H4 (cell line): Measurements from ENCODE around the gene PEPD. TPM values are rescaled to one million over a fixed set of nuclear protein-coding genes. Genes with fewer than 3 reads are reported as not detected.
"Not testable (repeated sequence)": the region's sequence is repeated elsewhere in the genome, so short reads cannot be mapped to it uniquely, and the experiment has no call there.

Experiments used
- DNase-seq: peaks from one replicate; pipeline ENCODE4 v3.0.0-alpha.2; 2015; ENCODE audit warnings: low spot score
- total RNA-seq: library from RNA; depleted of rRNA; stranded (reverse); fragments of >200 nt; shearing (Covaris generic); gene quantifications from 2 replicates; pipeline ENCODE4 v1.2.3, GENCODE V29; 2014; rRNA removed

The PEPD gene
- 62.7 and 64.2 TPM in 2 replicates for total RNA-seq

DNA sequence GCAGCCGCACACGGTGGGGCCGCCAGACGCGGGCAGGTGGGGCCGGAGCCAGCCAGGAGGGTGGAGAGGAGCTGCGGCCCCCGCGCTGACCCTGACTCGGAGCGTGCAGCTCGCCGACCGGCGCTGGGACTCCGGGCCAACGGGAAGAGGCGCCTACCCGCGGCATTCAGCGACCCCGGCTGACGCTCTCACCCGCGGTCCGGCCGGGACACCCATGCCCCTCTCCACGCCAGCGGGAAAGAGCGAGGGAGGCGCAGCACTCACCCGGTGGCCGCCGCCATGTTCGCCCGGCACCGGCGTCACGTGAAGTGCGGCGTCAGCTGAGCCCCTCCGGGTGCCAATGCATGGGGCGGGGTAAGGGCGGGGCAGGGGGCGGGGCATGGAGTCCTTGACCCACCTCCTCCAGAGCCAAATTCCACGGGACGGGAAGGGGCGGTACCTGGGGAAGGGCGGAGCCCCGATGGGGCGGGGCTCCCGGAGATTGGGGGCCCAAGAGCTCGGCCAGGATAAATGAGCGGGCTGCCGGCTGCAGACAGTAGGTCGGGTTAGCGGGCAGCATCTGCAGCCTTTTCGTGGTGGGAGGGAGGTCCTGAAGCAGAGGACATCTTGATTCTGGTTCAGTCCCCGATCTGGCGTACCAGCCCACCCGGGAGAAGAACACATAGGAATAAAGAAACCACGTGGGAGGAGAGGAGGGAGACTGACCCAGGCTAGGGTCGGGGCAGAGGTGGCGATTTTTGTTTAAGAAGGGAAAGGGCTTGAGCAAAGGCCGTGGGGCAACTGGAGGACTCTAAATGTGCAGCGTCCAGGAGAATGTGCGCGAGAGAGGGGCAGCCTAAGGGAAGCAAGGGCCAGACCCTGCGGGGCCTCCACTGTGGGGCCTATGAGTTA, at the start of gene PEPD:
PEPD (minus strand) TSS at position 312 of the 891 bp plus-strand sequence; CDS start at position 281, 31 bp downstream.
- DNase-seq, result peak; percentile 71

DNA sequence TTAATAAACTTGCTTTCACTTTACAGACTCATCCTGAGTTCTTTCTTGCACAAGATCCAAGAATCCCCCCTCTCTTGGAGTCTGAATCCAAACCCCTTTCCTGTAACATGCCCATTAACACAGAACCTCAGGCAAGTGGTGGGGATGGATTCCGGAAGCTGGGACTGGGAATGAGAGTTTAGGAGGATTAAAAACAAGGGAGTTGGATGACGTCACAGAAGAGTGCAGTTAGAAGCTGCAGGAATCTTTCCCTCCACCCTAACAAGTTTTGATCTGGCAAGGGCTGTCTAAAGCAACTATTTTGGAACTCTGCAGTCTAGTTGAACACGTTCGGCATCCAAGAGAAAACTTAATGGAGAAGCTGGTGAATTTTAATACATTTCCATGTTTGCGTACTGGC, 48.2 kb upstream of the PEPD start:
- DNase-seq, result no peak

DNA sequence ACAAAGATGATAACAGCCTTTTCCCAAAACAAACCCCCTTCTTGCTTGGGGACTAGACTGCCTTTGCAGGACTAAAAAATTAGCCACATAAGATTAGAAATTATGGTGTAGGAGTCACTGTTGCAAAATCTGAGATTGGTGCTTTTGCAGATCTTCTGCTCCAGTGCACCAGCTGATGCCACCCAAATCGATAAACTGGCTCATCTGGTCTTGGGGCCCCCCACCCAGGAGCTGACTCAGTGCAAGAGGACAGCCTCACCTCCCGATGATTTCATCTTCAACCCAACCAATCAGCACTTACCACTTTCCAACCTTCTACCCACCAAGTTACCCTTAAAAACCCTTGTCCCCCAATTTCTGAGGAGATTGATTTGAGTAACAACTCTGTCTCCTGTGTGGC, 47.1 kb upstream of the PEPD start:
- DNase-seq, result no peak

DNA sequence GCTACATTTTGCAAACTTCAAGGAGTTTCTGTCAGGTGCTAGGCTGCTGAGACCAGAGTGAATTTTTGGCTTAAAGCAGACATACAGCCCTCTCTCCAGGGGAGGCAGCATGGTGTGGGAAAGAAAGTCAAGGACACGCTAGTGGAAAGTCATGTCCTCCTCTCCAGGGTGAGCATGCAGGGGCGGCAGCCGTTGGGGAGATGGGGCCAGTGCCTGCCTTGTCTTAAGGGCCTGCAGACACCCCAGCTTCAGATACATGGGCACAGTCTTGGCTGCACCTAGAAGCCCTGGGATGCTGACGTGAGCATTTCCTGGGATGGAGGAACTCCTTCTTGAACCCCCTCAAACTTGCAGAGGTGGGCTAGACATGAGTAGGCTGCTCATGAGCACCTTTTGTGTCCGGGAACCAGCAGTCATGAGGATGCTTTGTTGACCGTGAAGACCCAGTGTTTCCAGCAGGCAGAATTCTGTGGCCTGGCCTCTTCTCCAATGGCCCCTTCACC, 43.3 kb upstream of the PEPD start:
- DNase-seq, result no peak

DNA sequence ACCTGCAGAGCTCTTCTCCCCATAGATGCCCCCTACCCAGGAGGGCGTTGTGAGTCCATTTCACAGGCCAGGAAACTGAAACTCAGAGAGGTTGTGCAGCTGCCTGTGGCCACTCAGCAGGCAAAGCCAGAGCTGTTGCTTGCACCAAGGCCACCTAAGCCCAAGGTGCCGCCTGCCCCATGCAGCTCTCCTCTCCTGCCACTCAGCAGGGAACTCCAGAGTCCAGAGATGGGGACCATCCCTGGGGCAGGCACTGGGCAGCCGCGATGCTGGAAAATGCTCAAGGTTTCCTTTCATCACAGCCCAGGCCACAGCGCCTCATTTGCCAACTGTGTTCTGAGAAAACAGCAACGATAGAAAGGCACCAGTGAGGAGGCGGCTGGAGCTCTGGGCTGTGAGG, 41.0 kb upstream of the PEPD start:
- DNase-seq, result no peak

DNA sequence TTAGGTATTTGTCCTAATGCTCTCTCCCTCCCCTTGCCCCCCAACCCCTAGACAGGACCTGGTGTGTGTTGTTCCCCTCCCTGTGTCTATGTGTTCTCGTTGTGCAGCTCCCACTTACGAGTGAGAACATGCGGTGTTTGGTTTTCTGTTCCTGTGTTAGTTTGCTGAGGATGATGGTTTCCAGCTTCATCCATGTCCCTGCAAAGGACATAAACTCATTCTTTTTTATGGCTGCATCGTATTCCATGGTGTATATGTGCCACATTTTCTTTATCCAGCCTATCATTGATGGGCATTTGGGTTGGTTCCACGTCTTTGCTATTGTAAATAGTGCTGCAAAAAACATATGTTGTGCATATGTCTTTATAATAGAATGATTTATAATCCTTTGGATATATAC, 40.1 kb upstream of the PEPD start:
- DNase-seq, result not testable (repeated sequence)

DNA sequence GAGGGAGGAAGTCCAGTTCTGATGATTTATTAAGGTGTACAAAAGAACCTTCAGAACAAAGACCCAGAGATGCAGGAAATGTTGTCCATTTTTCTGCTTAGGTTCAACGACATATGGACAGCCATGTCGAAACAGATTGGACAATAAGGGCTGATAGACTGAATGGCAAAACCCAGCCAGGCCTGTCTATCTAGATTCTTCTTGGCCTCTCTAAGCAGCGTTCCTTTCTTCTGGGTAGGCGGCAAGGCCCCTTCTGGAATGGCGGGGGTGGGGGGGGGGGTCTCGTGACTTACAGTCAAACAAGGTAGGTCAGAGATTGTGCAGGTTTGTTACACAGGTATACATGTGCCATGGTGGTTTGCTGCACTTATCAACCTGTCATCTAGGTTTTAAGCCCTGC, 39.7 kb upstream of the PEPD start:
- DNase-seq, result no peak

DNA sequence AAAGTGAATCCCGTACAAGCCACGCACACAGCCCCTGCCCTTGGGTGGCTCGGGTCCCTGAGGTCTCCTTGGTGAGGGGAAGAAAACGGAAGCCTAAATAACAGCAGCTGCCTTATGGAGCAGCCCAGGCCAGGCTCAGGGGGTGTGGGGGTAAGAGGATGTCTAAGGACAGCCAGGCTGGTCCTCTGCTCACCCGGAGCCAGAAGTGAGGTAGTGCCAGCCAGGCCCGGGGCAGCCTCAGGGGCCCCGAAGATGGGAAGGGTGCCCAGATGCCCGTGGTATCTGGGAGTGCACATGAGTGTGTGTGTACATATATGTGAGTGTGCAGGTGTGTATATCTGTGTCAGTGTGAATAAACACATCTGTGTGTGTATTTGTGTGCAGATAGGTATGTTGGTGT, 38.4 kb upstream of the PEPD start:
- no peak for DNase-seq

DNA sequence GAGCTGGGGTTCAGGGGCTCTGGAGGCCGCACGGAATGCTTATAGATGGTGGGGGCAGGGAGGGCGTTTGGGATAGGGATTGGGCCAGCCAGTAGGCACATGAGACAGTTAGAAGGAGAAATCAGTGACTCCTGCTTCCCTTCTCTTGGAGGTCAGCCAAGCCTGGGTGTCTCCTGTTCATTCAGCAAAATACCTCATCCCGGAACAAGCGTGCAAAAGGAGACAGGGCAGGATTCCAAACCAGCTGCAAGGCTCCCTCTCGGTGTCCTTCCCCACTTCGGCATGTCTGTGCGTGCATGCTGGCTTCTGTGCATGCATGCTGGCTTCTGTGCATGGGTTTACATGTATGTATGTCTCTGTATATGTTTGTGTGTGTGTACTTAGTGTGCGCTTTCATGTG, 37.3 kb upstream of the PEPD start:
- DNase-seq, result no peak

DNA sequence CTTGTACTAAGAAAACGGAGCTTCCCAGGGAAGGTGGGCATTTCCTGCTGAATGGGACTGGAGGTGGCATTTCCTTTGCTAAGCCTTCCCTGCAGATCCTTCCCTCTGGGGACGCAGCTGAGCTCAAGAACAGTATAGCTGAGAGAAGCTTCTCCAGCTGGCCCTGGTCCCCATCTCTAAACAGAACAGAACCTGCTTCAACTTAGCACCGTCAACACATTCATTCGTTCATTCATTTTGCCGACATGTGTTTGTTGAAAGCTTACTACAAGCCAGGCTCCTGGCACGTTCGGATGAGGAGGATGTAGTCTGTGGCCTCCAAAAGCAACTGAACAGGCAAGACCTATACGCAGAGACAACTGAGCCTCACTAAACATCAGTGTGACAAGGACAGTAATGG, 36.6 kb upstream of the PEPD start:
- DNase-seq, result no peak

DNA sequence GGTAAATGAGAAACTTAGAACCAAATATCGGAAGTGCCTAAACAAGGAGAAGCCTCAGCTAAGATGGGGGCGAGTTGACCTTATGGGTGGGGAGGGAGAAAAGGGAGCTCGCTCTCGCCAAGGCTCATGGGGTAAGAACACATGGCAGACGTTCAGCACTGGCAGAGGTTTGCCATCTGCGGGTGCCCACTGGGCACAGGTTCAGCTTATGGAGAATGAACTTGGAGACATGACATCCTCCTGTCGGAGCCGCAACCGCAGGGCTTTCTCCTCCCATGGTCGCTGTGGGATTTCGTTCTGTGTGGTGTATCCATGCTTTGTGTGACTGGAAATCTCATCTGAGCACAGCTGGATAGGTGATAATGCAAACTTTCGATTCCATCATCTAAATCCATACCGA, 36.1 kb upstream of the PEPD start:
- no peak for DNase-seq

DNA sequence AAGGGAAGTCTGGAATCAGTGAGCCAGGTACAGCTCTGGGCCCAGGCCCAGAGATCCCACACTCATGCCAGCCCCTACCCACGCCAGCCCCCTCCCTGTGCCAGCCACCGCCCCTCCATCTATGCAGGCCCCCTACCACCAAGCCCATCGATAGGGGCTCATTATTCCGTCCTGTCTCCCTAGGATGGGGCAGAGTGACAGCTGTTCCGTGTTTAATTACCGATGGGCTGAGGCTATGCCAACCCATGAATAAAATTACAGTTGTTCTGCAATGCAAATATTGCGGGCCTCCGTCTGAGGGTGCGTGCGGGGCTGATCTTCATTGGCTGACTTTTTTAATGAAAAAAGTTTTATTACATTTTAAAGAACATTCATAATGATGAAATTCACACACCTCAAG, 35.6 kb upstream of the PEPD start:
- no peak for DNase-seq

DNA sequence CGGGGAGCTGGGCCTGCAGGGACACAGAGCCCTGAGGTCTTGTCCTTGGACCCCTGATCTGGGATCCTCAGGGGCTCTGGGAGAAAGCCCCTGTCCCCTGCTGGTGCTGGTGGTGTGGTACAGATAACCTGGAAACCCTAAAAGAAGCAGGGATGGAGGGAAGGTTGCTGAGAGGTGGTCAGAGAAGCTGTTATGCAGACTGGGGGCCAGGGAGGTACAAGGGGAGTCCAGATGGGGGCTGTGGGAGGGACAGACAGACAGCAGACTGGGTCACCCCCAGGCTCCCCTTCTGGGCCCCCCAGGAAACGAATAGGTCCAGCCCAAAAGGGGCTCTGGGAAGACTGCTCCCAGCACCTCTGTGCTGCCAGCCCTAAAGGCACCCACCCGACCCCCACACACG, 34.7 kb upstream of the PEPD start:
- no peak for DNase-seq

DNA sequence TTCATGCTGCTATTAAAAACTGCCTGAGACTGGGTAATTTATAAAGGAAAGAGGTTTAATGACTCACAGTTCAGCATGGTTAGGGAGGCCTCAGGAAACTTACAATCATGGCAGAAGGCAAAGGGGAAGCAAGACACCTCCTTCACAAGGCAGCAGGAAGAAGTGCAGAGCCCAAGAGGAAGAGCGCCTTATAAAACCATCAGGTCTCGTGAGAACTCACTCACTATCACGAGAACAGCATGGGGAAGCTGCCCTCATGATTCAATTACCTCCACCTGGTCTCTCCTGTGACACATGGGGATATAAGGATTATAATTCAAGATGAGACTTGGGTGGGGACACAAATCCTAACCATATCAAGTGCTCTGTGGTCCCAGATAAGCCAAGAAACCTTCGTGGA, 34.1 kb upstream of the PEPD start:
- not testable (repeated sequence) for DNase-seq

DNA sequence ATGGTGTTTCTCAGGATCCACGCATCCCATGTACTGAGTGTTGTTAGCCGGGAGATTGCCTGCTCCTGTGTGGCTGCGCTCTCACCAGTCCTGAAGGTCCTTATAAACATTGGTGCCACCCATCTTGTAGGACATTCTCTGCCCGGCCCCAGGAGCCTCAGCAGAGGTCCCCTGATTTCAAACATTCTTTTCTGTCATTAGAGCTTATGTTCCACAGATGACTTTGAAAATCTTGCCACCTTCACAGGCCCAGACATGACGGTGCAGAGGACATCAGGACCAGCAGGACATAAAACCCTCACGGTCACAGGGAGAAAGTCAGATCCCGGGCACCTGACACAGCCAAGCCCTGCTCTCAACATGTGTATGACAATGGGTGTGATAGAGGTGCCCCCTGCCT, 33.2 kb upstream of the PEPD start:
- DNase-seq, result no peak

DNA sequence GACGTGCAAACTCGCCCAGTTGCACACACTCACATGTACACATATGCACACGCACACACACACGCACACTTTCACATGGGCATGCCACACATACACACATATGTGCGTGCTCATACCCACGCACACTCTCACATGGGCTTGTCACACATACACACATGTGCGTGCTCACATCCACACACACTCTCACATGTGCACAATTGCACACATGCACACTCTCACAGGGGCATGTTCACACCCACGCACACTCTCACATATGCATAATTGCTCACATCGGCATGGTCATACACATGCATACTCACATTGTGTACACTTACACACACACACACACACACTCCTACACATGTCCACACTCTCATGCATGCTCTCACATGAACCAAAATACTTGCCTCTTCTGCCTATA, 32.8 kb upstream of the PEPD start:
- no peak for DNase-seq

DNA sequence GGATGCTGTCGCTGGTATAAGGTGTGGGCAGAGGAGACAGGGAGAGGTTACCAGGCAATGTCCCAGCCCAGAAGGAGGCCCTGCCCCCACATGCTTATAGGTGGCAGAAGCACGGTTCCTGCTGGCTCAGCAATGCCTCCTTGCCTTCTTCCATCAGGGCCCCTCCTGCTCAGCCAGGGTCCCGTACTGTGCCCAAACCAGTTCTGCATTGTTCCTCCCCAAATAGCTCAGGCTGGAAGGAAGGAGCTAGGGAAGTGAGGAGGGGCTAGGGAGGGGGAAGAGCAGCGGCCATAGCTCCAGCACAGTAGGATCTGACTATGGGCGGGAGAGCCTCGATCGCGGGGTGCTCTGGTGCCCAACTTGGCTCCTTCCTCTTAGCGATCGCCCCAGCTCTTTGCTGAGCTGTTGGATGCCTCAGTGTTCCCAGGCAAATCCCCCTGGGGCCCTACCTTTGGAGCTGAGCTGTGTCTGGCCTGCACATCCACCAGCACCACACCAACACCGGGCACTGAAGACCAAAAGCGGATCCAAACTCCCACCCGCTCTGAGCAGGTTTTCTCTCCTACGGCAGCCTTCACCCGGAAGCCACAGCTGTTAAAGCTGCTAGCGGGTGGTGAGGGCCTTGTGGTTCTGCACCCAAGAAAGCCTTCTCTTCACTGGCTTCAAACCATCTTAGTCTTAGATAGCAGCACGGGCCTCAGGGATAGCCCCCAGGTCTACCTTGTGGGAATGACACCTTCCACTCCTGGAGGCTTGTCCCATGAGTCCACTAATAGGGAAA, 32.1 kb upstream of the PEPD start:
- no peak for DNase-seq

DNA sequence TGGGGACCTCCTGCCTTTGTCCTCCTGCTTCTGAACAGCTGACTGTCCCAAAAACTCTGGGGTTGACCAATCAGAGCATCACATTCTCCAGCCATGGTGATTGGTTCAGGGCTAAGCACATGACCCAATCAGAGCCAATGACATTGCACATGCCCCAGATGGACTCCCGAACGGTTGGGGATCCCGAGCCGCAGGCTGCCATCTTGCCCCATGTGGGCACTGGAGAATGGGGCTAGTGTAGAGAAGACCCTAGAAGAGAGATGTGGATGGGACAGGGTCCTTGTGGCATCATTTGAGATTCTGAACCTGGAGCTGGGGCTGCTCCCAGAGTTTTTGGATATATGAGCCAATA, 31.3 kb upstream of the PEPD start:
- no peak for DNase-seq

DNA sequence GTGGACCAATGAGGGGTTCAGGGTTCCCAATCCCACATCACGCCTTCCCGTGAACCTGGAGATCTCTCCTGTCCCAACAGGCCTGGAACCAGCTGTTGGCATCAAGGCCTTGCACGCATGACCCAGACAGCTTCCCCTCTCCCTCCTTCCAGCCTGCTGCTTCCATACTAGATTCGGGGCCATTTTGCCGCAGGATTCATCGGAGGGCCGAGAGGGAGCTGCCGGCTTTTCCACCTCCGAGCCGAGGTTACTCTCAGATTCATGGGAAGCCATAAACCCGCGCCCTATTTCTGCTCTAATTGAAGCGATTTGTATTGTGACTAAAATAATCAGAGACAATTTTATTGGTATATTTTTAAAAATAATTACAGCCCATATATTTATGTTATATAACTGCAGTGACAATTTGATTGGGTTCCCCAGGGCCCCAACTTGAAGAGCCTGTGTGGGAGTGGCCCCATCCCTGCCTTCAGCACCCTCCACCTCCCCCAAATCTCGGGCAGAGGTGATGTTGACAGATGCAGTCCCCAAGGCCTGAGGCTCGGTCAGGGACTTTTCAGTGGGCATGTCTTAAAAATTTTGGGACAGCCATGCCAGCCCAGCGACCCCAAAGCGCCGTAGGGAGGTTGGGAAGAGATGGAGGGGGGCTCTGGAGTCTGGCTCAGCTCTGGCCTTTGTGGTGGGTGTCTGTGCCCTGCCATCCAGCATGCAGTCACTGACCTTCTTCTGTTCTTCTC, 30.8 kb upstream of the PEPD start:
- no peak for DNase-seq

DNA sequence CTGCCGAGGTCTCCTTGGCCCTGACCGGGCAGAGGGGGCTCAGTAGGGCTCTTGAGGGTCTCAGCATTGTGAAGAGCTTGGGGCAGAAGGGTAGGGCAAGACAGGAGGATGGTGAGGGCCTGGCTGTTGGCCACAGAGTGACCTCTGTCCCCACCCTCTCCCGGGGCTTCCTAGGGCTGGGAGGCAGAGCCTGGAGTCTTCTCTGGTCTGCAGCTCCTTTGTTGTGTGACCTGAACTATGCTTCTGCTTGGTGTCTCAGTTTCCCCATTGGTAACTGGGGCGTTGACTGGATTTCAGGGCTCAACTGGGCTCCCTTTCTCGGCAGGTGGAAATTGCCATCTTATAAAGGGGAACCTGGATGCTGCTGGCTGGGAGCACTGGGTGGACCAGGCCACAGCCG, 30.1 kb upstream of the PEPD start:
- DNase-seq, result no peak

DNA sequence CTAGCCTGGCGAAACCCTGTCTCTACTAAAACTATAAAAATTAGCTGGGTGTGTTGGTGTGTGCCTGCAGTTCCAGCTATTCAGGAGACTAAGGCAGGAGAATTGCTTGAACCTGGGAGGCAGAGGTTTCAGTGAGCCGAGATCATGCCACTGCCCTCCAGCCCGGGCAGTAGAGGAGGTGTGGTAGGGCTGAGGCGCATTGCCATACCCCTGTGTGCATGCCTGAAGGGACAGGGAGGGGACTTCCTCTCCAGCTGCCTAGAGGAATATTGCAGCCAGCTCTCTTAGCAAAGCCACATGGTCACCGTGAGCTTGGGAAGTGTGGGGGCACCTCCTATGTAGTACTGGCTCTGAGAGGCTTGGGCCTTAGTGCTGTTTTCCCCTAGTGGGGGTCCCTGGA, 29.2 kb upstream of the PEPD start:
- DNase-seq, result no peak

DNA sequence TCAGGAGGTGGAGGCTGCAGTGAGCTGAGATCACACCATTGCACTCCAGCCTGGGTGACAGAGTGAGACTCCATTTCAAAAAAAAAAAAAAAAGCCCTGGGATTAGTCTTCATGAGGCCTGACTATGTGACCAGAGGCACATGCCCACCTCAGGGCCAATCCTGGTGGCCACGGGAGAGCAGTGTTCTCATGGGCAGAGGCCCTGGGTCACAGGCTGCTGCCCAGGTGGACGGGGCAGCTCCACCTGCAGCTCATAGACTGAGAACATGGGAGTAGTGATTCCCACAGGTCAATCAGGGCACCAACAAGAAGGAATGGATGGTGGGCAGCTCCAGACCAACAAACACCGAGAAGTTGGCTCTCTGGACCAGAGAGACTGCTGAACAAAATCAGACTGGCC, 26.1 kb upstream of the PEPD start:
- no peak for DNase-seq
